Smooth muscle cell of the brain vasculature (primary cell): ENCODE results near the gene ZNF513.
A peak's percentile ranks its signal among the peaks of the same experiment; 100 is the strongest.
"Not testable (repeated sequence)": the region's sequence is repeated elsewhere in the genome, so short reads cannot be mapped to it uniquely, and the experiment has no call there.

Experiments used
- DNase-seq: peaks from one replicate; pipeline ENCODE4 v3.0.0-alpha.2; 2012; ENCODE audit warnings: low read depth, low spot score

Gene ZNF513

DNA sequence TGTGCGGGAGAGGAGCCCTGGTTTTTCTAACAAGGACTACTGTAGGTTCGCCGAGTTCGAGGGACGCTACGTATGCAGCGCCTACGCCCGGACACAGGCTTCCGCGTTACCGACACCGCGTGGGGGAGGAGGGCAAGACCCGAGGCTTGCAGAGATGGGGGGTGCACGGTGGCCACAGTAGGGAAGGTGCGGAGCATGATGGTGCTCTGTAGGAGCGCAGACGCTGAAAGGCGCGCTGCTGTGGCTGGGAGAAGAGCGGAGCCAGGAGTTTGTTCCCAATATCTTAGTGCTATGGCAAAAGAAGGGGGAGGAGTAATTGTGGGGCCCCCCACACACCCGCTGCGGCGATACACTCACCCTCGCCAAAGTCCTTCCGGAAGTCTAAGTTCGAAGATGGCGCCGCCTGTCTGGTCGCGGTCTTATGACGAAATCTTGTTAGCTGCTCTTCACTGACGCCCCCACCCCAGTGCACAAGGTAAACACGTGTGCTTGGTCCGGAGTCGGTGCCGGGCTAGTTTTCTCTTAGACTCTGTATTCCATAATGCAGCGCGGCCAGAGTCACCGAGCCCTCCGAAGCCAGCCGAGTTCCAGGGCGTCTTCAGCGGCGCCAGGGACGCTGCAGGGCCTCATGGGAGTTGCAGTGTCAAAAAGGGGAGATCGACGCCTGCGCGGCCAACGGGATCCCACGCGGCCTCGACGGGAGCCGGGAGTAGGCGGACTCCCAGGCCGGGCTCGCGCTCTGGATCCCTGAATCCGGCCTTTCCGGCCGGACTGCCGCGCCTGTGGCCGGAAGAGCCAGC lies 24.0 kb downstream of the ZNF513 start, which contains the start of gene GTF3C2:
GTF3C2 (minus strand) TSS at position 383 of the 800 bp plus-strand sequence. CDS start 13,210 bp downstream, outside the sequence.
- DNase-seq = peak; percentile 95

DNA sequence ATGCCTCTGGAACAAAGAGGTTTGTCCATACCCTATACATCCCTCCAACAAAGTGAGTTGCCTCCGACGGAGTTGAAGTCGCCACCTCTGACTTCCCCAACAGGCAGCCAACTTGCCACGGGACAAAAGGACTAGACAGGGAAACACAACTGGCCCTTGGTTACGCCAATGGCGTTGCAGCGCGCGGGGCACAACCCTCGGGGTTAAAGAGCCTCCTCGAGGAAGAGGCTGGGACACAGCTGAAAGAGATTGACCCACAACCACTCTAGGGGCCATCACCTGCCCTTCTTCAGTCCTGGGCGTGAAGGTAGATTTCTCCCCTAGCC lies 24.5 kb downstream of the ZNF513 start:
- no peak for DNase-seq

DNA sequence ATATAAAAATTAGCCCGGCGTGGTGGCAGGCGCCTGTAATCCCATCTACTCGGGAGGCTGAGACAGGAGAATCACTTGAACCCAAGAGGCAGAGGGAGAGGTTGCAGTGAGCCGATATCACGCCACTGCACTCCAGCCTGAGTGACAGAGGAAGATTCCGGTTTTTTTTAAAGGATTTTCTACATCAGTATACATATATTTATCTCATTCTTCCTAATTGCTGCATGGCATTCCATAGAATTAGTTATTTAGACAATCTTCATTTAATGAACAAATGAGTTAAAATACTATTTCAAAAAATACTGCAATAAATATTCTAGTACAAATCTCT lies 26.0 kb downstream of the ZNF513 start:
- no peak for DNase-seq

GRCh38 chr2:27353762-27354596 lies 26.6 kb downstream of the ZNF513 start:
- DNase-seq = no peak

DNA sequence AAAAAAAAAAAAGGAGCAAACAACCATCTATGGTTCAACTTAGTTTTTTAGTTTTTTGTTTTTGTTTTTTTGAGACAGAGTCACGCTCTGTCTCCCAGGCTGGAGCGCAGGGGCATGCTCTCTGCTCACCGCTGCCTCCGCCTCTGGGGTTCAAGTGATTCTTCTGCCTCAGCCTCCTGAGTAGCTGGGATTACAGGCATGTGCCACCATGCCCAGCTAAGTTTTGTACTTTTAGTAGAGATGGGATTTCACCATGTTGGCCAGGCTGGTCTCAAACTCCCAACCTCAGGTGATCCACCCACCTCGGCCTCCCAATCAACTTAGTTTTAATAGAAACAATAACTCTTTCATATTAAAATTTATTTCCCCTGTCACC lies 27.2 kb downstream of the ZNF513 start:
- DNase-seq = not testable (repeated sequence)

DNA sequence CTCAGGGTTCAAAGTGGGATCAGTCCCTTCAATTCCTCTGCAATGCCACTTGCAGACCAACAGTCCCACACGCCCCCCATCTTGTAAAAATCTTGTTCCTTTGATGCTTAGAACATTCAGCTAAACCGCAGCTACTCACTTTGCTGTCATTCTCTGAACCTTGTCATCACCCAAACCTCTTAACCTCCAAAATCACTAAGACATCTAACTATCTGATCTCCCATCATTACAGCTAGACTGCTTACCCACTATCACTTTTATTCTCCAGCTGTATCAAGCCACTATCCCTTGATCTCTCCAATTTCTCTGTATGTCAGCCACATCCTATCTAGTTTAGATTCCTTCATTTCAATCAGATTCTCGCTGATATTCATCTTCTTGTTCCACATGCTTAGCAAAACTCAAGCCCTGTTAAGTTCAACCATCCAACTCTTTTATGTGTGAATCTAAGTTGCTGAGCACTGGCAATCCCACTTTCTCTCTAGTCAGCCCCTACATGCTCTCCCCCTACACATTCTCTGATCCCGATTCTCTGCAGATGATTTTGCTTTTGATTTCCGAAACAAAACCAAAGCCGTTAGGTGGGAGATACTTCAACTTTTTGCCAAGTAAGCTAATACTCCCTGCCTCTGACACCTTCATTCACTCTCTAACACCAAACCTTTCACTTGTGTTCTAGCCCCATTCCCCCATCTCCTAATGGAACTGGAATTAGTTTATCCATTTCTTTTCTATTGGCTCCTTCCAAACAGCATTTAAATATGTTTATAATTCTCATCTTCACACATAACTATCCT lies 28.5 kb downstream of the ZNF513 start:
- no peak for DNase-seq

GRCh38 chr2:27350106-27350693 lies 30.3 kb downstream of the ZNF513 start:
- DNase-seq = no peak

DNA sequence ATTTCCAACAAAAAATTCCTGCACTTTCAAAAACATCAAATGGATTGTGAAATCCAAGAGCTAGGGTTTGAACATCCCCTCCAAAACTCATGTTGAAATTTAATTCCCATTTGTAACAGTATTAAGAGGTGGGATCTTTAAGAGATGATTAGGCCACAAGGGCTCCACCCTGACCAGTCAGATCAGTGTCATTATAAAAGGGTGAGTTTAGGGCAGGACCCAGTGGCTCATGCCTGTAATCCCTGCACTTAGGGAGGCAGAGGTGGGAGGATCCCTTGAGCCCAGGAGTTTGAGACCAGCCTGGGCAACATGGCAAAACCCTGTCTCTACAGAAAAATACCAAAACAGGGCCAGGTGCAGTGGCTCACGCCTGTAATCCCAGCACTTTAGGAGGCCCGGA lies 32.9 kb downstream of the ZNF513 start:
- no peak for DNase-seq

DNA sequence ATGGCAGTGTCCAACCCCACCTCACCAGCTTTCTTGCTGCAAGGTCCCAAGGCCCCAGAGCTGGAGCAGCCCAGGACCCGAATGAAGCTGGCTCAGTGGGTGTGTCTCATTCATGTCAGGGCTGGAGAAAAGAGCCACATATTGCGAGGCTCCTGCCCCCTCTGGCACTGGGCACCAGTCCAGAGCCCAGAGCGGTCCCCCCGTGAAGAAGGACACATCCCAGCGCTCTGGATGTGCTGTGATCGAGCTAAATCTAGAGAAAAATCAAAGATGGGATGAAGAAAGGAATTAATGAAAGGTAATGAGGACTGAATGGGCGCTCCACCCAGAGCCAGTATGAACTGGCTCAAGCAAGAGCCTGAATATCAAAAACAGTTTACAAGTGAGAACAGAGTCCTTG lies 44.4 kb downstream of the ZNF513 start:
- DNase-seq = no peak

- no peak for DNase-seq
Measured at GRCh38 chr2:27335311-27335710, 45.2 kb downstream of the ZNF513 start.
